Subcutaneous abdominal adipose tissue (tissue), 5 donors: Measurements from ENCODE around the gene MACROD2.

Source experiments
- H3K27ac ChIP-seq: one replicate; pipeline ENCODE4 v1.7.0; 2013; ENCODE audit warnings: low read depth, mild to moderate bottlenecking, inconsistent platforms, low read length, moderate library complexity
- H3K27me3 ChIP-seq, 5 donors: one replicate each; pipeline ENCODE4 v1.7.0; 2013; ENCODE audit warnings: low read length in 5 of 5, inconsistent platforms in 1 of 5; ENCODE audit not compliant: control insufficient read depth in 5 of 5, insufficient read depth in 4 of 5
- H3K36me3 ChIP-seq, 5 donors: one replicate each; pipeline ENCODE4 v1.7.0; 2013; ENCODE audit warnings: low read length in 5 of 5; ENCODE audit not compliant: control insufficient read depth in 5 of 5, insufficient read depth in 5 of 5
- H3K4me1 ChIP-seq, 5 donors: one replicate each; pipeline ENCODE4 v1.7.0; 2013; ENCODE audit warnings: low read length in 5 of 5, mild to moderate bottlenecking in 3 of 5, moderate library complexity in 1 of 5; ENCODE audit not compliant: control insufficient read depth in 5 of 5, insufficient read depth in 5 of 5
- H3K4me3 ChIP-seq, 5 donors: one replicate each; pipeline ENCODE4 v1.7.0; 2013; ENCODE audit warnings: low read length in 5 of 5, low read depth in 1 of 5
- H3K9ac ChIP-seq, 5 donors: one replicate each; pipeline ENCODE4 v1.7.0; 2013; ENCODE audit warnings: low read length in 5 of 5, mild to moderate bottlenecking in 4 of 5, moderate library complexity in 3 of 5
- H3K9me3 ChIP-seq, 5 donors: one replicate each; pipeline ENCODE4 v1.7.0; 2013; ENCODE audit warnings: low read length in 5 of 5; ENCODE audit not compliant: control insufficient read depth in 5 of 5
- donor health status: healthy.
- donor health status: healthy.
- donor health status: healthy.
- donor health status: healthy.
- donor health status: healthy.

The MACROD2 gene

GRCh38 chr20:15616626-15617025 lies 1621.3 kb downstream of the MACROD2 start:
- Histone ChIP-seq H3K4me1 (peaks cover 0 to 7% (median 0%) of the 10 kb centered on the region in 5 donors), H3K36me3 (no peaks in the 10 kb centered on the region), H3K4me3 (no peak overlapping the region), H3K9me3 (no peaks in the 10 kb centered on the region), H3K27ac (no peak overlapping the region), H3K27me3 (no peaks in the 10 kb centered on the region), H3K9ac (no peak overlapping the region)

GRCh38 chr20:15618110-15618509 lies 1622.8 kb downstream of the MACROD2 start:
- H3K27me3 ChIP-seq, result no peaks in the 10 kb centered on the region
- no peak overlapping the region for H3K27ac ChIP-seq
- H3K4me3 ChIP-seq, result no peak overlapping the region
- H3K9me3 ChIP-seq, result no peaks in the 10 kb centered on the region
- peaks cover 0 to 7% (median 0%) of the 10 kb centered on the region in 5 donors for H3K4me1 ChIP-seq
- no peak overlapping the region for H3K9ac ChIP-seq
- H3K36me3 ChIP-seq, result no peaks in the 10 kb centered on the region

GRCh38 chr20:15618912-15619311 lies 1623.6 kb downstream of the MACROD2 start:
- Histone ChIP-seq H3K4me3 (no peak overlapping the region), H3K9me3 (no peaks in the 10 kb centered on the region), H3K27ac (no peak overlapping the region), H3K9ac (no peak overlapping the region), H3K27me3 (no peaks in the 10 kb centered on the region), H3K4me1 (no peaks in the 10 kb centered on the region), H3K36me3 (no peaks in the 10 kb centered on the region)

- H3K4me3 ChIP-seq, result no peak overlapping the region
- no peak overlapping the region for H3K9ac ChIP-seq
- H3K36me3 ChIP-seq, result no peaks in the 10 kb centered on the region
- H3K27ac ChIP-seq, result no peak overlapping the region
- no peaks in the 10 kb centered on the region for H3K4me1 ChIP-seq
- H3K9me3 ChIP-seq, result no peaks in the 10 kb centered on the region
- no peaks in the 10 kb centered on the region for H3K27me3 ChIP-seq
These were observed 1624.0 kb downstream of the MACROD2 start for GRCh38 chr20:15619341-15619740.

GRCh38 chr20:15619816-15620215 lies 1624.5 kb downstream of the MACROD2 start:
- H3K9me3 ChIP-seq, result no peaks in the 10 kb centered on the region
- no peaks in the 10 kb centered on the region for H3K36me3 ChIP-seq
- H3K4me1 ChIP-seq, result no peaks in the 10 kb centered on the region
- no peak overlapping the region for H3K4me3 ChIP-seq
- no peaks in the 10 kb centered on the region for H3K27me3 ChIP-seq
- no peak overlapping the region for H3K27ac ChIP-seq
- no peak overlapping the region for H3K9ac ChIP-seq

GRCh38 chr20:15622368-15622767 lies 1627.1 kb downstream of the MACROD2 start:
- Histone ChIP-seq H3K27me3 (no peaks in the 10 kb centered on the region), H3K4me1 (no peaks in the 10 kb centered on the region), H3K9me3 (no peaks in the 10 kb centered on the region), H3K9ac (no peak overlapping the region), H3K27ac (no peak overlapping the region), H3K4me3 (no peak overlapping the region), H3K36me3 (no peaks in the 10 kb centered on the region)

- Histone ChIP-seq H3K4me3 (no peak overlapping the region), H3K4me1 (no peaks in the 10 kb centered on the region), H3K27ac (no peak overlapping the region), H3K9ac (no peak overlapping the region), H3K9me3 (no peaks in the 10 kb centered on the region), H3K27me3 (no peaks in the 10 kb centered on the region), H3K36me3 (no peaks in the 10 kb centered on the region)
These were observed 1627.9 kb downstream of the MACROD2 start for GRCh38 chr20:15623215-15623614.

GRCh38 chr20:15625981-15626380 lies 1630.7 kb downstream of the MACROD2 start:
- no peaks in the 10 kb centered on the region for H3K9me3 ChIP-seq
- no peaks in the 10 kb centered on the region for H3K27me3 ChIP-seq
- no peaks in the 10 kb centered on the region for H3K4me1 ChIP-seq
- no peak overlapping the region for H3K27ac ChIP-seq
- H3K36me3 ChIP-seq, result no peaks in the 10 kb centered on the region
- H3K4me3 ChIP-seq, result no peak overlapping the region
- H3K9ac ChIP-seq, result no peak overlapping the region

GRCh38 chr20:15627089-15627488 lies 1631.8 kb downstream of the MACROD2 start:
- no peaks in the 10 kb centered on the region for H3K4me1 ChIP-seq

GRCh38 chr20:15627501-15627903 lies 1632.2 kb downstream of the MACROD2 start:
- H3K9me3 ChIP-seq, result no peaks in the 10 kb centered on the region
- H3K27ac ChIP-seq, result no peak overlapping the region
- no peaks in the 10 kb centered on the region for H3K27me3 ChIP-seq
- no peak overlapping the region for H3K9ac ChIP-seq
- H3K4me1 ChIP-seq, result no peaks in the 10 kb centered on the region
- no peaks in the 10 kb centered on the region for H3K36me3 ChIP-seq
- no peak overlapping the region for H3K4me3 ChIP-seq

More at GRCh38 chr20:15627089-15627488, 1631.8 kb downstream of the MACROD2 start:
- no peak overlapping the region for H3K4me3 ChIP-seq
- no peak overlapping the region for H3K9ac ChIP-seq
- H3K36me3 ChIP-seq, result no peaks in the 10 kb centered on the region
- no peaks in the 10 kb centered on the region for H3K9me3 ChIP-seq
- H3K27me3 ChIP-seq, result no peaks in the 10 kb centered on the region
- no peak overlapping the region for H3K27ac ChIP-seq

GRCh38 chr20:15628851-15629353 lies 1633.6 kb downstream of the MACROD2 start:
- Histone ChIP-seq H3K4me3 (no peak overlapping the region), H3K27me3 (no peaks in the 10 kb centered on the region), H3K27ac (no peak overlapping the region), H3K9ac (no peak overlapping the region), H3K4me1 (no peaks in the 10 kb centered on the region), H3K9me3 (no peaks in the 10 kb centered on the region), H3K36me3 (no peaks in the 10 kb centered on the region)
